GM23338 (cell line): Measurements from ENCODE around the gene PKD2L2. TPM values are rescaled to one million over a fixed set of nuclear protein-coding genes. Genes with fewer than 3 reads are reported as not detected.

Experiments used
- ATAC-seq: fragments of 200-7000 bp; cut with Tn5 transposase; 3 replicates; pipeline ENCODE4 v1.9.1; 2020
- DNase-seq: peaks from one replicate; pipeline ENCODE4 v3.0.0-alpha.2; 2015; ENCODE audit warnings: low spot score
- H2AFZ ChIP-seq: fragments of 200-600 bp; sonication (generic); 2 replicates; pipeline ENCODE4 v1.8.0; 2016; ENCODE audit warnings: antibody characterized with exemption, mild to moderate bottlenecking, moderate library complexity
- H3F3A ChIP-seq: fragments of 200-600 bp; sonication (generic); replicated peaks from 2 replicates; pipeline ENCODE4 v1.8.0; 2017; ENCODE audit warnings: antibody characterized with exemption, mixed run types, low read depth
- H3K27ac ChIP-seq: fragments of 200-600 bp; sonication (generic); 2 replicates; pipeline ENCODE4 v1.6.1; 2016; ENCODE audit warnings: low read depth
- H3K27me3 ChIP-seq: fragments of 200-600 bp; sonication (generic); 2 replicates; pipeline ENCODE4 v1.8.0; 2016; ENCODE audit warnings: mild to moderate bottlenecking, mixed run types, moderate library complexity; ENCODE audit not compliant: insufficient read depth
- H3K36me3 ChIP-seq: fragments of 200-600 bp; sonication (generic); 2 replicates; pipeline ENCODE4 v1.8.0; 2016; ENCODE audit warnings: mild to moderate bottlenecking; ENCODE audit not compliant: insufficient read depth
- H3K4me1 ChIP-seq: fragments of 200-600 bp; sonication (generic); 2 replicates; pipeline ENCODE4 v1.8.0; 2016; ENCODE audit warnings: mild to moderate bottlenecking, moderate library complexity; ENCODE audit not compliant: insufficient read depth
- H3K4me2 ChIP-seq: fragments of 200-600 bp; sonication (generic); 2 replicates; pipeline ENCODE4 v1.7.1; 2017; ENCODE audit warnings: mixed run types
- H3K4me3 ChIP-seq: fragments of 200-600 bp; sonication (generic); 2 replicates; pipeline ENCODE4 v1.6.1; 2016; ENCODE audit warnings: mixed run types
- H3K79me2 ChIP-seq: fragments of 200-600 bp; sonication (generic); replicated peaks from 2 replicates; pipeline ENCODE4 v1.8.0; 2017; ENCODE audit warnings: mild to moderate bottlenecking; ENCODE audit not compliant: insufficient read depth
- H3K9me2 ChIP-seq: fragments of 200-600 bp; sonication (generic); 2 replicates; pipeline ENCODE4 v1.8.0; 2017; ENCODE audit not compliant: insufficient read depth
- H4K20me1 ChIP-seq: fragments of 200-600 bp; sonication (generic); replicated peaks from 2 replicates; pipeline ENCODE4 v1.8.0; 2017; ENCODE audit warnings: mild to moderate bottlenecking; ENCODE audit not compliant: insufficient read depth
- H3K27ac Mint-ChIP-seq: 2 replicates; pipeline ENCODE4 v1.8.0; 2020; ENCODE audit warnings: inconsistent platforms, mild to moderate bottlenecking, moderate library complexity, mixed read lengths
- H3K27me3 Mint-ChIP-seq: 3 replicates; pipeline ENCODE4 v1.8.0; 2022; ENCODE audit warnings: low read depth, mild to moderate bottlenecking, moderate library complexity, mixed read lengths, inconsistent platforms; ENCODE audit not compliant: insufficient read depth, poor library complexity
- H3K36me3 Mint-ChIP-seq: 3 replicates; pipeline ENCODE4 v1.8.0; 2021; ENCODE audit warnings: low read depth, mild to moderate bottlenecking, inconsistent platforms, moderate library complexity, mixed read lengths
- H3K4me1 Mint-ChIP-seq: 3 replicates; pipeline ENCODE4 v1.8.0; 2020; ENCODE audit warnings: mild to moderate bottlenecking, inconsistent platforms, mixed read lengths
- H3K4me3 Mint-ChIP-seq: 3 replicates; pipeline ENCODE4 v1.8.0; 2021; ENCODE audit warnings: moderate library complexity, mild to moderate bottlenecking, inconsistent platforms, mixed read lengths
- H3K9me3 Mint-ChIP-seq: 3 replicates; pipeline ENCODE4 v1.8.0; 2020; ENCODE audit warnings: moderate library complexity, mild to moderate bottlenecking, inconsistent platforms, mixed read lengths
- CREB1 ChIP-seq: fragments of 250-450 bp; sonication (Bioruptor Pico); IDR thresholded peaks from 2 replicates; pipeline ENCODE4 v1.5.0; 2020; ENCODE audit warnings: low read depth, mild to moderate bottlenecking, moderate library complexity
- EZH2phosphoT487 ChIP-seq: fragments of 200-600 bp; sonication (generic); IDR thresholded peaks from one replicate; pipeline ENCODE4 v1.8.1; 2018; ENCODE audit warnings: antibody characterized with exemption; ENCODE audit not compliant: unreplicated experiment
- NANOG ChIP-seq: IDR thresholded peaks from 2 replicates; pipeline ENCODE4 v1.6.1; 2016; ENCODE audit warnings: antibody characterized with exemption, borderline replicate concordance
- POLR2AphosphoS5 ChIP-seq: IDR thresholded peaks from 2 replicates; pipeline ENCODE4 v1.6.1; 2016; ENCODE audit warnings: antibody characterized with exemption, low read depth
- ZNF462 ChIP-seq: fragments of 250-450 bp; sonication (Bioruptor Pico); IDR thresholded peaks from 2 replicates; pipeline ENCODE4 v1.5.0; 2020; ENCODE audit warnings: mild to moderate bottlenecking, moderate library complexity
- polyA plus RNA-seq: library from polyadenylated mRNA; unstranded; fragments of >200 nt; fragmentation: Nextera tagmentation; extraction: Ambion mirVana; gene quantifications from 2 replicates; pipeline ENCODE4 v1.2.1, GENCODE V29; 2016
- total RNA-seq: library from RNA; depleted of rRNA; stranded (reverse); fragments of >200 nt; shearing (Covaris generic); gene quantifications from 2 replicates; pipeline ENCODE4 v1.2.3, GENCODE V29; 2014

The PKD2L2 gene
- total and polyA plus RNA-seq, 2 experiments from 2014 or later, result 0.16 TPM; not detected in 1

GRCh38 chr5:137914758-137915157 is 25.5 kb downstream of the PKD2L2 start (continued):
- TF ChIP-seq ZNF462 (CRISPR knock-in tag) (no peak), CREB1 (no peak)

GRCh38 chr5:137916923-137917322 is 27.7 kb downstream of the PKD2L2 start:
- peaks cover 3% of the 10 kb centered on the region; the same call in 1 of the 3 replicates for H3K36me3 Mint-ChIP-seq

GRCh38 chr5:137921931-137922330 is 32.7 kb downstream of the PKD2L2 start:
- no peak overlapping the region for H3K4me3 ChIP-seq
- Mint-ChIP-seq H3K36me3 (no peaks in the 10 kb centered on the region), H3K27ac (no peak overlapping the region), H3K4me3 (no peak overlapping the region), H3K4me1 (no peaks in the 10 kb centered on the region; the same call in 2 of the 3 replicates), H3K9me3 (peaks cover 1% of the 10 kb centered on the region; the same call in 2 of the 3 replicates), H3K27me3 (peaks cover 1% of the 10 kb centered on the region)
- no peak overlapping the region for H2AFZ ChIP-seq
- H3K4me1 ChIP-seq, result no peaks in the 10 kb centered on the region
- no peak overlapping the region for H3K27ac ChIP-seq
- no peak overlapping the region for H3K4me2 ChIP-seq
- ATAC-seq, result no peak
- no peaks in the 10 kb centered on the region for H4K20me1 ChIP-seq
- H3F3A ChIP-seq, result no peaks in the 10 kb centered on the region
- no peaks in the 10 kb centered on the region for H3K79me2 ChIP-seq
- H3K27me3 ChIP-seq, result no peaks in the 10 kb centered on the region
- DNase-seq, result no peak
- H3K9me2 ChIP-seq, result 0 out of 2 replicates have a peak, but pooled peaks cover 3% of the 10 kb centered on the region
- H3K36me3 ChIP-seq, result no peaks in the 10 kb centered on the region
- TF ChIP-seq CREB1 (no peak), ZNF462 (CRISPR knock-in tag) (no peak), NANOG (no peak)

More at GRCh38 chr5:137916923-137917322, 27.7 kb downstream of the PKD2L2 start:
- no peak overlapping the region for H3K4me2 ChIP-seq
- H3K4me1 ChIP-seq, result no peaks in the 10 kb centered on the region
- no peaks in the 10 kb centered on the region for H3K27me3 Mint-ChIP-seq
- no peak overlapping the region for H3K4me3 Mint-ChIP-seq
- H3K4me3 ChIP-seq, result no peak overlapping the region
- H3K4me1 Mint-ChIP-seq, result no peaks in the 10 kb centered on the region
- no peak for ATAC-seq
- H4K20me1 ChIP-seq, result no peaks in the 10 kb centered on the region
- DNase-seq, result no peak
- H3K79me2 ChIP-seq, result no peaks in the 10 kb centered on the region
- TF ChIP-seq POLR2AphosphoS5 (no peak), EZH2phosphoT487 (no peak), NANOG (no peak)
- H2AFZ ChIP-seq, result no peak overlapping the region
- H3F3A ChIP-seq, result no peaks in the 10 kb centered on the region
- H3K27ac Mint-ChIP-seq, result no peak overlapping the region
- no peak overlapping the region for H3K27ac ChIP-seq
- peaks cover 3% of the 10 kb centered on the region; the same call in 1 of the 2 replicates for H3K9me2 ChIP-seq
- H3K27me3 ChIP-seq, result no peaks in the 10 kb centered on the region
- H3K36me3 ChIP-seq, result no peaks in the 10 kb centered on the region
- peaks cover 5% of the 10 kb centered on the region for H3K9me3 Mint-ChIP-seq
